ENCODE data around the gene ROR2.

The ROR2 gene

GRCh38 chr9:91886414-91887076 lies 63.5 kb downstream of the ROR2 start (continued):
- TF ChIP-seq POU6F1 (CRISPR knock-in tag; IDR thresholded peaks at IDR 0.05; ENCODE audit: borderline replicate concordance, low read depth): no peak

- ATAC-seq: no peak
- TF ChIP-seq ISL1 (CRISPR knock-in tag; IDR thresholded peaks at IDR 0.05) (no peak), SNAI2 (CRISPR knock-in tag; IDR thresholded peaks at IDR 0.05) (no peak), TCF4 (CRISPR knock-in tag; IDR thresholded peaks at IDR 0.05; ENCODE audit: borderline replicate concordance) (no peak), ZNF565 (CRISPR knock-in tag; conservative IDR thresholded peaks at IDR 0.05; ENCODE audit: low read depth) (no peak), TOX (CRISPR knock-in tag; IDR thresholded peaks at IDR 0.05; ENCODE audit: borderline replicate concordance) (no peak), POU6F1 (CRISPR knock-in tag; IDR thresholded peaks at IDR 0.05; ENCODE audit: borderline replicate concordance, low read depth) (no peak), RARB (CRISPR knock-in tag; IDR thresholded peaks at IDR 0.05) (no peak), PATZ1 (CRISPR knock-in tag; IDR thresholded peaks at IDR 0.05; ENCODE audit: borderline replicate concordance) (no peak), ZNF70 (CRISPR knock-in tag; IDR thresholded peaks at IDR 0.05) (no peak), ARNTL (CRISPR knock-in tag; IDR thresholded peaks at IDR 0.05; ENCODE audit: borderline replicate concordance, low read depth) (no peak), CREB5 (CRISPR knock-in tag; IDR thresholded peaks at IDR 0.05; ENCODE audit: low read depth) (no peak), CSDC2 (CRISPR knock-in tag; IDR thresholded peaks at IDR 0.05) (no peak), CSRNP3 (CRISPR knock-in tag; IDR thresholded peaks at IDR 0.05) (no peak), GLIS3 (CRISPR knock-in tag; IDR thresholded peaks at IDR 0.05) (no peak)
These were observed 64.1 kb downstream of the ROR2 start for GRCh38 chr9:91885746-91886413.

GRCh38 chr9:91884696-91885687 lies 65.0 kb downstream of the ROR2 start:
- ATAC-seq: no peak; the same call in 2 of the 3 replicates
- TF ChIP-seq CREB5 (CRISPR knock-in tag; IDR thresholded peaks at IDR 0.05; ENCODE audit: low read depth) (no peak), CSRNP3 (CRISPR knock-in tag; IDR thresholded peaks at IDR 0.05) (no peak), ESRRG (CRISPR knock-in tag; IDR thresholded peaks at IDR 0.05) (no peak), RARB (CRISPR knock-in tag; IDR thresholded peaks at IDR 0.05) (no peak), PATZ1 (CRISPR knock-in tag; IDR thresholded peaks at IDR 0.05; ENCODE audit: borderline replicate concordance) (no peak), ZNF8 (CRISPR knock-in tag; IDR thresholded peaks at IDR 0.05) (no peak), TOX (CRISPR knock-in tag; IDR thresholded peaks at IDR 0.05; ENCODE audit: borderline replicate concordance) (no peak), ARNTL (CRISPR knock-in tag; IDR thresholded peaks at IDR 0.05; ENCODE audit: borderline replicate concordance, low read depth) (no peak), ZFP3 (CRISPR knock-in tag; IDR thresholded peaks at IDR 0.05) (no peak), PPARA (CRISPR knock-in tag; IDR thresholded peaks at IDR 0.05; ENCODE audit: borderline replicate concordance) (no peak), ISL1 (CRISPR knock-in tag; IDR thresholded peaks at IDR 0.05) (no peak), TCF4 (CRISPR knock-in tag; IDR thresholded peaks at IDR 0.05; ENCODE audit: borderline replicate concordance) (no peak)

Measured in SK-N-SH treated with all-trans-retinoic acid at 6 μM for 48 hours (cell line).